ENCODE results near the gene ZNF879. TPM values are rescaled to one million over a fixed set of nuclear protein-coding genes. Genes with fewer than 3 reads are reported as not detected.

The ZNF879 gene
- total RNA-seq, 1 donor from 2014 or later, result 4.4 TPM

DNA sequence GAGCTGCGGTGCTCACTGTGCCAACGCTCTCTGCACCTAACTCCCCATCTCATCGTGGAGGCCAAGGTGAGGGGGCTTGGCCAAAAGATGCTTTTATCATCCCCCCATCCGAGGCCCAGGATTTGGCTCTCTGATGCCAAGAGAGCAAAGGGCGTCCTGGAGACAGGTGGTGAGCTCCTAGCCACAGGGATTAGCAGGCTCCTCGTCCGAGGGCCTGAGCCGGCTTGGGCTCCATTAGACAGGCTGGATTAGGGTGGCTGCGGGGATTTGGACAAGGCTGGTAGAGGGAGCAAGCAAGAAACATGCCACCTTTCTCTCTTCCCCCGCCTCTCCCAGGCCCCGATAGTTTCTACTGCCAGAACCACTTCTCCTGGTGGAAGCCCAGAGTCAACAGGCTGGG lies 27.4 kb upstream of the ZNF879 start:
- TF ChIP-seq, protein P1, sequence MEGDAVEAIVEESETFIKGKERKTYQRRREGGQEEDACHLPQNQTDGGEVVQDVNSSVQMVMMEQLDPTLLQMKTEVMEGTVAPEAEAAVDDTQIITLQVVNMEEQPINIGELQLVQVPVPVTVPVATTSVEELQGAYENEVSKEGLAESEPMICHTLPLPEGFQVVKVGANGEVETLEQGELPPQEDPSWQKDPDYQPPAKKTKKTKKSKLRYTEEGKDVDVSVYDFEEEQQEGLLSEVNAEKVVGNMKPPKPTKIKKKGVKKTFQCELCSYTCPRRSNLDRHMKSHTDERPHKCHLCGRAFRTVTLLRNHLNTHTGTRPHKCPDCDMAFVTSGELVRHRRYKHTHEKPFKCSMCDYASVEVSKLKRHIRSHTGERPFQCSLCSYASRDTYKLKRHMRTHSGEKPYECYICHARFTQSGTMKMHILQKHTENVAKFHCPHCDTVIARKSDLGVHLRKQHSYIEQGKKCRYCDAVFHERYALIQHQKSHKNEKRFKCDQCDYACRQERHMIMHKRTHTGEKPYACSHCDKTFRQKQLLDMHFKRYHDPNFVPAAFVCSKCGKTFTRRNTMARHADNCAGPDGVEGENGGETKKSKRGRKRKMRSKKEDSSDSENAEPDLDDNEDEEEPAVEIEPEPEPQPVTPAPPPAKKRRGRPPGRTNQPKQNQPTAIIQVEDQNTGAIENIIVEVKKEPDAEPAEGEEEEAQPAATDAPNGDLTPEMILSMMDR (IDR thresholded peaks at IDR 0.05; ENCODE audit: insufficient read depth, low read length, poor library complexity, severe bottlenecking), result no peak
- no peaks in the 10 kb centered on the region for H3K36me3 ChIP-seq (ENCODE audit: control insufficient read depth, insufficient read depth, low read length)
- H3K27me3 ChIP-seq (ENCODE audit: control insufficient read depth, insufficient read depth, low read length), result peaks cover 19% of the 10 kb centered on the region
- DNase-seq (ENCODE audit: low read depth), result no peak
- no peak overlapping the region for H3K4me3 ChIP-seq (ENCODE audit: low read depth, low read length)

GRCh38 chr5:178997191-178997590 lies 26.4 kb upstream of the ZNF879 start:
- TF ChIP-seq, protein P1 (IDR thresholded peaks at IDR 0.05; ENCODE audit: insufficient read depth, low read length, poor library complexity, severe bottlenecking), result no peak
- no peak for DNase-seq (ENCODE audit: low read depth)
- peaks cover 19% of the 10 kb centered on the region for H3K27me3 ChIP-seq (ENCODE audit: control insufficient read depth, insufficient read depth, low read length)
- H3K4me3 ChIP-seq (ENCODE audit: low read depth, low read length), result no peak overlapping the region
- H3K36me3 ChIP-seq (ENCODE audit: control insufficient read depth, insufficient read depth, low read length), result no peaks in the 10 kb centered on the region

DNA sequence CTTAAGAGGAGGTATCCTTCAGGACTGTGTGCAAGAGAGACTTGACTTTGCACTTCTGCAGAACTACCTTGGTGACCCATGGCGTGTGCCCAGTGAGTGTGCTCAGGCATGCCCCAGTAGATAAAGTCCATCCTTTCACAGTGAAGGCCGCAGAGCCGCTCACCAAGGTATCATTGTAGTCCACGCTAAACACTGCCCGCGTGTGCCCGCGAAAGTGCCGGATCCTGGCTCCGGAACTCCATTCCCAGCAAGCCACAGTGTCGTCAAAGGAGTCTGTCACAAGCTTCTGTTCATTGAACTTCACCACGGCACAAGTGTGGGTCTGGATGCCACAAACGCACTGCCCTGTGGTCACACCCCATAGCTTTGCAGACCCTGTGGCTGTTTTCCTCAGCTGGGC lies 25.2 kb upstream of the ZNF879 start:
- Histone ChIP-seq H3K36me3 (ENCODE audit: control insufficient read depth, insufficient read depth, low read length) (no peaks in the 10 kb centered on the region), H3K27me3 (ENCODE audit: control insufficient read depth, insufficient read depth, low read length) (peaks cover 17% of the 10 kb centered on the region), H3K4me3 (ENCODE audit: low read depth, low read length) (no peak overlapping the region)
- TF ChIP-seq, protein P1 (IDR thresholded peaks at IDR 0.05; ENCODE audit: insufficient read depth, low read length, poor library complexity, severe bottlenecking), result no peak
- no peak for DNase-seq (ENCODE audit: low read depth)

GRCh38 chr5:179006564-179006963 lies 17.0 kb upstream of the ZNF879 start:
- Histone ChIP-seq H3K36me3 (ENCODE audit: control insufficient read depth, insufficient read depth, low read length) (no peaks in the 10 kb centered on the region), H3K4me3 (ENCODE audit: low read depth, low read length) (no peak overlapping the region), H3K27me3 (ENCODE audit: control insufficient read depth, insufficient read depth, low read length) (no peaks in the 10 kb centered on the region)
- TF ChIP-seq, protein P1 (IDR thresholded peaks at IDR 0.05; ENCODE audit: insufficient read depth, low read length, poor library complexity, severe bottlenecking), result no peak
- no peak for DNase-seq (ENCODE audit: low read depth)

DNA sequence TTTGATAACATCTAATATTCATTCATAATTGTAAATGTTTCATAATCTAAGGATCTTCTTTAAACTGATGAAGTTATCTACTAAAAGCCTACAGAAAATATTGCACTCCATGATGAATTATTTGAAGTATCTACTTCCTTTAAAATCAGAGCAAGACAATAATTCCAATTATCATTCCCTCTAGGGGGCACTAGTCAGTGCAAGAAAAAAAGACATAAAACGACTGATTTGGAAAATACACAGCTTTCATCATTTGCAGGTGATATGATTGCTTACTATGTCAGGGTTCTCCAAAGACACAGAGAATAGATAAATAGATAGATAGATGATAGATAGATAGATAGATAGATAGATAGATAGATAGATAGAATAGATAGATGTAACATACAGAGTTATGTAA lies 14.9 kb upstream of the ZNF879 start:
- TF ChIP-seq, protein P1 (IDR thresholded peaks at IDR 0.05; ENCODE audit: insufficient read depth, low read length, poor library complexity, severe bottlenecking), result peak; percentile 3
- DNase-seq (ENCODE audit: low read depth), result no peak
- no peaks in the 10 kb centered on the region for H3K36me3 ChIP-seq (ENCODE audit: control insufficient read depth, insufficient read depth, low read length)
- H3K4me3 ChIP-seq (ENCODE audit: low read depth, low read length), result no peak overlapping the region
- no peaks in the 10 kb centered on the region for H3K27me3 ChIP-seq (ENCODE audit: control insufficient read depth, insufficient read depth, low read length)

DNA sequence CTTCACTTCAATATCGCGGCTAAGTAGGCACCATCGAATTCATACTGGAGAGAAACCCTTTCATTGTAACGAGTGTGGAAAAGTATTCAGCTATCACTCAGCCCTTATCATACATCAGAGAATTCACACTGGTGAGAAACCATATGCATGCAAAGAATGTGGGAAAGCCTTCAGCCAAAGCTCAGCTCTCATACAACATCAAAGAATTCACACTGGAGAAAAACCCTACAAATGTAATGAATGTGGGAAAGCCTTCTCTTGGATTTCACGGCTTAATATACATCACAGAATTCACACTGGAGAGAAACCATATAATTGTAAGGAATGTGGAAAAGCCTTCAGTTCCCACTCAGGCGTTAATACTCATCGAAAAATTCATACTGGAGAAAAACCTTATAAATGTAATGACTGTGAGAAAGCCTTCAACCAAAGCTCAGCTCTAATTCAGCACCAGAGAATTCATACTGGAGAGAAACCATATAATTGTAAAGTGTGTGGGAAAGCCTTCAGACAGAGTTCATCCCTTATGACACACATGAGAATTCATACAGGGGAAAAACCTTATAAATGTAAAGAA lies 9.5 kb downstream of the ZNF879 start:
- Histone ChIP-seq H3K36me3 (ENCODE audit: control insufficient read depth, insufficient read depth, low read length) (no peaks in the 10 kb centered on the region), H3K4me3 (ENCODE audit: low read depth, low read length) (no peak overlapping the region), H3K27me3 (ENCODE audit: control insufficient read depth, insufficient read depth, low read length) (no peaks in the 10 kb centered on the region)
- TF ChIP-seq, protein P1 (IDR thresholded peaks at IDR 0.05; ENCODE audit: insufficient read depth, low read length, poor library complexity, severe bottlenecking), result no peak
- DNase-seq (ENCODE audit: low read depth), result no peak

Data from kidney epithelial cell (primary cell).